HG03575 (cell line): ENCODE data around the gene ECHDC1.

Experiments
- ATAC-seq: cut with Tn5 transposase; IDR thresholded peaks from one replicate; pipeline ENCODE4 v1.9.1; 2021; ENCODE audit not compliant: unreplicated experiment, insufficient number of reproducible peaks, low FRiP score; ENCODE audit errors: extremely low read depth

ECHDC1 gene

GRCh38 chr6:127297502-127298070 is 45.8 kb downstream of the ECHDC1 start:
- ATAC-seq: no peak

GRCh38 chr6:127291495-127291894 is 51.9 kb downstream of the ECHDC1 start:
- peak; percentile 77 for ATAC-seq

- no peak for ATAC-seq
Measured at GRCh38 chr6:127290391-127291265, 52.8 kb downstream of the ECHDC1 start.

GRCh38 chr6:127289934-127290333 is 53.5 kb downstream of the ECHDC1 start:
- ATAC-seq: no peak

GRCh38 chr6:127288705-127289104 is 54.7 kb downstream of the ECHDC1 start:
- no peak for ATAC-seq

GRCh38 chr6:127282184-127282583 is 61.2 kb downstream of the ECHDC1 start:
- ATAC-seq: no peak

- no peak for ATAC-seq
Measured at GRCh38 chr6:127279815-127280214, 63.6 kb downstream of the ECHDC1 start.

GRCh38 chr6:127277878-127278843 is 65.2 kb downstream of the ECHDC1 start:
- ATAC-seq: no peak

GRCh38 chr6:127276331-127276730 is 67.1 kb downstream of the ECHDC1 start:
- ATAC-seq: no peak

- ATAC-seq: no peak
Measured at GRCh38 chr6:127273499-127273898, 69.9 kb downstream of the ECHDC1 start.

GRCh38 chr6:127272576-127272975 is 70.8 kb downstream of the ECHDC1 start:
- no peak for ATAC-seq

- peak; percentile 0 for ATAC-seq
Measured at GRCh38 chr6:127267646-127268625, 75.5 kb downstream of the ECHDC1 start.

GRCh38 chr6:127266892-127267645 is 76.3 kb downstream of the ECHDC1 start:
- ATAC-seq: peak; percentile 30

- peak; percentile 79 for ATAC-seq
Measured at GRCh38 chr6:127266178-127266891, 77.1 kb downstream of the ECHDC1 start, which contains the start of gene RNF146. Gene RNF146 (plus strand): TSS chr6:127266864. CDS start chr6:127280339, 13,475 bp downstream.

- no peak for ATAC-seq
Measured at GRCh38 chr6:127263481-127263880, 79.9 kb downstream of the ECHDC1 start.

- ATAC-seq: no peak
Measured at GRCh38 chr6:127262896-127263295, 80.5 kb downstream of the ECHDC1 start.

- no peak for ATAC-seq
Measured at GRCh38 chr6:127255286-127255685, 88.1 kb downstream of the ECHDC1 start.
